Measurements from ENCODE around the gene BRICD5.

BRICD5 gene

GRCh38 chr16:2237102-2237482 lies 26.4 kb upstream of the BRICD5 start:
- DNase-seq = no peak

DNA sequence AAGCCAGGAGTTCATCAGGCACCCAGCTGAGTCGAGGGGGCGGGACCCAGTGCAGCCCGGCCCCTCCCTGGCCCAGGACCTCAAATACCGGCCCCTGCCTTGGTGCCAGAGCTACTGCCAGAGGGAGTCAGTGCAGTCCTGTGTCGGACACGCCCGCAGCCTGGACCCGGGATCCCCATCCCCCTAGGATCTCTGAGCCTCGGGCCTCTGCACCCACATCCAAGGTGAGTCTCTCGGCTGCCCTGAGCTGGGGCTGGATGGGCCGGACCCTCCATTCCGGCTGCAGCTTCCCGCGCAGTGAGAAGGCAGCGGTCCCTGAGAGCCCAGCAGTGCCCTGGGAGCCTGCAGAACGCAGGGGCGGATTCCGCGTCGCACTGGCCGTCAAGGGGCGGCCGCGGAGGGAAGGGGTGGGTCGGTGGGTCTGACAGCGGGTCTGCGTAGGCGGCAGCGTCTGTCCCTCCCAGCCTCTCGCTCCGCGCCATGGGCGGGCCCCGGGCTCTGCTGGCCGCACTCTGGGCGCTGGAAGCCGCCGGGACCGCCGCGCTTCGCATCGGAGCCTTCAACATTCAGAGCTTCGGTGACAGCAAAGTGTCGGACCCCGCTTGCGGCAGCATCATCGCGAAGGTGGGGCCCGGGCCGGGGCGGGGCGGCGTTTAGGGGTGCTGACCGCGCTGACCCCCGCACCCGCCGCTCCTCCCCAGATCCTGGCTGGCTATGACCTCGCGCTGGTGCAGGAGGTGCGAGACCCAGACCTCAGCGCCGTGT lies 25.9 kb upstream of the BRICD5 start, which contains the start of gene DNASE1L2:
DNASE1L2 (plus strand) TSS at position 108 of the 765 bp plus-strand sequence; CDS start at position 481, 373 bp downstream.
- no peak for DNase-seq

DNA sequence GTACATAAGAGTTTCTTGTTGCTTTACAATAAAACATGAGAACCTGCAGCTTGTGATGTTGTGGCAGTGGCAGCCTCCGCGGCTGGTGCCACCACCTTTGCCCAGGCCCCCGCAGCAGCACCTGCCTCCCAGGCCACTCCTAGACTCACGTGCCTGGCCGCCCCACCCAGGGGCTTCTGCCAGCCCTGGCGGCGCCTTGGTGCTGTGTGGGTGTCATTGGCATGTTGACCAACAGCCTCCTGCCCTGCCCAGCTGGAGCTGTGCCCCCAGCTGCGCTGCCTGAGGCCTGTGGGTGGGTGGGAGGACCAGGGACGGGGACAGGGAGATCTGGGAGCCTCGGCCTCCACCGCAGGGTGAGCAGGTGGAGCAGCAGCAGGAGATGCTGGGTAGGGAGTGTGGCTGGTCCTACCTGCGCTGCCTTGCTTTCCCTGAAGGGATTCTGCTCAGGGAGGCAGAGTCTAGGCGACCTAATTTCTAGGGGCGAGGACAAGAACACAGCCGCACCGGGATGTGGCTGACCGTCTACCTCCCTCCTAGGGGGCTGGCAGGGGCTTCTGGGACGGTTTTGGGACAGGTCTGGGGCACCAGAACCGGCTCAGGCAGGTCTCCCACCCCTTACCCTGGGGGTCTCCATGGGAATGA lies 25.2 kb upstream of the BRICD5 start:
- no peak for DNase-seq

DNA sequence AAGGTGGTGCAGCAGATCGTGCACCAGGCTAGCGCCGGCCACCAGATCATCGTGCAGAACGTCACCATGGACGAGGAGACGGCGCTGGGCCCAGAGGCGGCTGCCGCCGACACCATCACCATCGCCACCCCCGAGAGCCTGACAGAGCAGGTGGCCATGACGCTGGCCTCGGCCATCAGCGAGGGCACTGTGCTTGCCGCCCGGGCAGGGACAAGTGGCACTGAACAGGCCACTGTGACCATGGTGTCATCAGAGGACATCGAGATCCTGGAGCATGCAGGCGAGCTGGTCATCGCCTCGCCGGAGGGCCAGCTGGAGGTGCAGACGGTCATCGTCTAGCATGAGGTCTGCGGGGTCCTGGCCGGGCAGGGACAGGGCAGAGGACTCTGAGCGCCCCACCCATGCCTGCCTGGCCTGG lies 24.6 kb upstream of the BRICD5 start:
- DNase-seq = no peak

DNA sequence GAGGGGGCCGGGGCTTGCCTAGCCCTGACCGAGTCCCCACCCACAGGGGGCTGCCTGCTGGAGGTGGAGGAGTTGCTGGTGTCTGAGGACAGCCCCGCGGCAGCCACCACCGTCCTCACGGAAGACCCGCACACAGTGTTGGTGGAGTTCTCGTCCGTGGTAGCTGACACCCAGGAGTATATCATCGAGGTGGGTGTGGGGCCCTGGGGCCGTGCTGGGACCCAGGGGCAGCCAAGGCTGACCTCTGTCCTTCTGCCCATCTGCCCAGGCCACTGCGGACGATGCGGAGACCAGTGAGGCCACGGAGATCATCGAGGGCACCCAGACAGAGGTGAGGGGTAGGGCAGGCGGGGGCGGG lies 24.1 kb upstream of the BRICD5 start:
- DNase-seq = no peak

GRCh38 chr16:2233872-2234812 lies 23.5 kb upstream of the BRICD5 start:
- no peak for DNase-seq

DNA sequence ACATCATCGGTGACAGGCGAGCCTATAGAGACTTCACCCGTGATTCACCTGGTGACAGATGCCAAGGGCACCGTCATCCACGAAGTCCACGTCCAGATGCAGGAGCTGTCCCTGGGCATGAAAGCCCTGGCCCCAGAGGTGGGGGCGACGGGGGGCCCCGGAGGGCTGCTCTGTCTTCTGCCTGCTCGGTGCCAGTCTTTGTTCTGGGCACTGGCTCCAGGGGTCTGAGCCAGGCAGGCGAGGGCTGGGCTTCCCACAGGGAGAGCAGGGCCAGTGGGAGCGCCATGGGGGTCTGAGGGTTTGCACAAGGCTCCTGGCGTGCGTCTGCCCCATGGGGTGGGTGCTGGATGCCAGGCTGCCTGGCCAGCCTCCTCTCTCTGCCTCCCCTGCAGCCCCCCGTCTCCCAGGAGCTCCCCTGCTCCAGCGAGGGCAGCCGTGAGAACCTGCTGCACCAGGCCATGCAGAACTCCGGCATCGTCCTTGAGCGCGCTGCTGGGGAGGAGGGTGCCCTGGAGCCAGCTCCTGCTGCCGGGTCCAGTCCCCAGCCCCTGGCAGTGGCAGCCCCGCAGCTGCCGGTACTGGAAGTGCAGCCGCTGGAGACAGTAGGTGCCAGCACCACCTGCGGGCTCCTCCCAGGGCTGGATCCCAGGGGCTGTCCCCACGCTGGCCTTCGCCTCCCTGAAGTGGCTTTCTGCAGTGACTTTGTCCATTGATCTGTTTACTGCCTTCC lies 22.5 kb upstream of the BRICD5 start:
- DNase-seq = no peak

DNA sequence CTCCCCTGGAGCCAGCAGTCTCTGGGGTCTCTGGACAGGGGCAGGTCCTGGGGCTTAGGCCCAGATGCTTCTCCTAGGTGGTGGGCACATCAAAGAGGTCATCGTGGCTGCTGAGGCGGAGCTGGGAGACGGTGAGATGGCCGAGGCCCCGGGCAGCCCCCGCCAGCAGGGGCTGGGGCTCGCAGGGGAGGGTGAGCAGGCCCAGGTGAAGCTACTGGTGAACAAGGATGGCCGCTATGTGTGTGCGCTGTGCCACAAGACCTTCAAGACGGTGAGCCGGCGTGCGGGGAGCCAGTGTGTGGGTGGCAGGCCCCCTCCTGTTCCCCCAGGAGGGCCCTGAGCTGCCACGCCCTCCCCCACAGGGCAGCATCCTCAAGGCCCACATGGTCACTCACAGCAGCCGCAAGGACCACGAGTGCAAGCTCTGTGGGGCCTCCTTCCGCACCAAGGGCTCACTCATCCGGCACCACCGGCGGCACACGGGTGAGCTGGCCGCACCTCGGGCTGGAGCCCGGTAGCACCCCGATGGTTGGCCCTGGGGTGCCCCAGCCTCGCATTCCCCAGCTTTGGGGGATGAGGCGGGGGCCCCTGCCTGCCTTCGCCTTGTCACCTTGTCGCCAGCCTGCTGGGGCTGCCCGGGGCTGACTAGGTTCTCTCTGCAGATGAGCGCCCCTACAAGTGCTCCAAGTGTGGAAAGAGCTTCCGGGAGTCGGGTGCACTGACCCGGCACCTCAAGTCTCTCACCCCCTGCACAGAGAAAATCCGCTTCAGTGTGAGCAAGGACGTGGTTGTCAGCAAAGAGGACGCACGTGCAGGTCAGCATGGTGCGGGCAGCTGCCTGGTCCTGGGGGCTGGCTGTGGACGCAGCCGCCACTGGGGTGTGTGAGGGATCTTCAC lies 21.7 kb upstream of the BRICD5 start:
- no peak for DNase-seq

GRCh38 chr16:2231016-2231931 lies 20.6 kb upstream of the BRICD5 start:
- no peak for DNase-seq

DNA sequence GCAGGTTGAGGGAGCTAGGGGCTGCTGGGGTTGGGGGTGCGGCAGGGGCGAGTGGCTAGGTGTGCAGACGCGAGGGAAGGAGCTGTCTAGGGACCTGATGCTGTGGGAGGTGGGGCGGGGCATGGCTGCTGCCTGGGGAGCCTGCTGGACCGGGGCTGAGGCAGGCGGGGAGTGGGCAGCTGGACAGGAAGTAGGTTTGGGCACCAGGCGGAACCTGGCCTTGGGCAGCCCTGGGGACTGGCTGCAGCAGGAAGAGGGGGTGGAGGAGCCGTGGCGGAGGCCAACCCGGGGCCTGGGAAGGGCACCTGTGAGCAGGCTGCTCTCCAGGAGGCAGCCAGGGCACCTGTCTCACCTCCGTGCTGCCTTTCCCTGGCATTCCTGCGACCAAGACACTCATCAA lies 19.7 kb upstream of the BRICD5 start:
- no peak for DNase-seq

DNA sequence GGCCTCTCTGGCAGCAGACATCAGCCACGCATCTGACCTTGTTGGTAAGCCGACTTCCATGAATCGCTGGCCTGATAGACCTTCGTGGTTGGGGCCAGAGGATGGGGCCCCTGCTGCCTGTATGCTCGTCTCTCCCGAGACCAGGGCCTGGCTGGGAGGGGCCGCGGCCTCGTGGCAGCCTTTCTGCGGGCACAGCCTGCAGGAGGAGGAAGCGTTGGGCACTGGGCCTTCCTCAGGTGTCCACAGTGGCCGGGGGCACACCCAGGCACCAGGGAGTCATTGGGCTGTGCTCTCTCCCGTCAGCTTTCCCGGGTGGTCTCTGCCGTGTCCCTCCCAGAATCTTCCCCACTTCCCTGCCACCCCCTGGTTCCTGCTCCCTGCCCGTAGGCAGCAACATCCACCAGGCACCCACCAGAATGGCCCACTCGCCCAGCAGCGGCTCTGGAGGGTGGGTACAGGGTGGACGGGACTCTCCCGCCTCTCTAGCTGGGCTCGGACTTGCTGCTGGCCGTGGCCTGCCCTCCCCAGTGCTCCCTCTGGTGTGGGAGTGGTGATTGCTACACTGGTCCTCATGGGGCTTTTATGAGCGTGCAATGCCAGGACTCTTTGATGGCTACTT lies 19.1 kb upstream of the BRICD5 start:
- DNase-seq = no peak

- DNase-seq = no peak
These were observed 18.4 kb upstream of the BRICD5 start for GRCh38 chr16:2229091-2229490.

DNA sequence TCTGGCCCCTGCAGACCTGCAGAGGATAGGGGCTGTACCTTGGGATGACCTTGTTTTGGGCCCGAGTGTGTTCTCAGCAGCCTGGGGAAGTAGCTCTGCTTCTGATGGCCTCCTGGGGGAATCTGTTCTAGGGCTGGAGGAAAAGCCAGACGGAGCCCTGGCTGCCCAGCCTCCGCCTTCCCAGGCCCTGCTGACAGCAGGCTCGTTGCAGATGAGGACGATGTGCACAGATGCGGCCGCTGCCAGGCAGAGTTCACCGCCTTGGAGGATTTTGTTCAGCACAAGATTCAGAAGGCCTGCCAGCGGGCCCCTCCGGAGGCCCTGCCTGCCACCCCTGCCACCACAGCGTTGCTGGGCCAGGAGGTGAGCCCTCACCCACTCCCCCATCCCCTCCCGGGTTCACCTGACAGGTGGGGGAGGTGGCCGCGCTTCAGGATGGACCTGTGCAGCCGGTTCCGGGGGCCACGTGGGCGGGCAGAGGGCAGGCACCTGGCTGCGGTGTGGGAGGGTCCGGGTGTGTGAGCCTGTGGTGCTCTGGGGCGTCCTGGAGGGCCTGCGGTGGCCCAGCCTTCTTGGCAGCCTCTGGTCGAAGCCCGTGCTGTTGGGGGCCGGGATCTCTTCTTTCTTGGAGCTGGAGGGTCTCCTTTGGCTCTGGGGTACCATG lies 17.6 kb upstream of the BRICD5 start:
- DNase-seq = no peak

- DNase-seq = no peak
These were observed 16.3 kb upstream of the BRICD5 start for GRCh38 chr16:2226918-2227317.

DNA sequence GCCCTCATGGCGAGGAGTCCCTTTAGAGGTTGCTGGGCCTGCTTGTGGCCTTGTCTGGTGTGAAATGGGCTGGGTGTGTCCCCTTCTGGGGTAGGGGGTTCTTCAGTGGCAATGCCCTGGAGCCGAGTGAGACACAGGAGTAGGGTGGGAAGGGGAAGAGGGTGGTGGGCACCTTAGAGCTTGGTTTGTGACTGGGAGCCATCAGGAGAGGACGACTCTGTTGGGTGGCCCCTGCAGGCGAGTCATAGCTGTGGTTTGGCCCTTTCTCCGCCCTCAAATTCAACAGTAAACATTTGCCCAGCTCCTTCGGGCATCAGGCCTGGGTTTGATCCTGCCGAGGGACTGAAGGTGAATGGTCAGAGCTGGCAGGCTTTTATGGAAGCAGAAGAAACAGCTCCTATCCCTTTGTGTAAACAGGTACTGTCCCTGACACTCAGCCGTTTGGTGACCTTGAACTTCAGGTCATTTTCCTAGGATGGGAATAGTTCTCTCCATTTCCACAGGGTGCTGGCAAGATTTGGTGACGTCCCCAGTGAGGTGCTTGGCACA lies 15.7 kb upstream of the BRICD5 start:
- no peak for DNase-seq

DNA sequence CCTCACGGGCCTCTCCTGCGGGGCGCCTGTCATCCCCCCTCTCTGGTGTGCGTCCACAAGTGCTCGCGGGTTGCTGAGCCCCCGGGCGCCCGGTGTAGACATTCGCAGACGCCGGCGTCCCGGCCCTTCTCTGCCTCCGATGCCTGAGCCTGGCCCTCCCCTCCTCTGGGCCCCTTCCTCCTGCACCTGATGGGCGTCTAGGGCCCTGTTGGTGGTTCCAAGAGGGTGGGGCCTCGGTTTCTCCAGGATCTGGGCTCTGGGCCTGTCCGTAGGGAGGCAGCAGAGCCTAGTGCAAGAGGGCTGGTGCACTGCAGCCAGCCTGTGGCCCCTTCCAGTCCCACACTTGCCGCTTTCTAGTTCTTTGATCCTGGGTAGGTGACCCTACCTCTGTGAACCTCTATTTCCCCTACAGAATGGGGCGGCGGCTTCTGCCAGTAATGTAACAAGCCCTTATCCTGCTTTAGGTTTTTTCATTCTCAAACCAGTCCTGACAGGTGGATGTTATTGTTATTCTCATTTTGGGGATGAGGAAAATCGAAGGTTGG lies 13.4 kb upstream of the BRICD5 start:
- DNase-seq = peak; percentile 20

GRCh38 chr16:2223221-2223941 lies 12.7 kb upstream of the BRICD5 start, which contains the start of gene E4F1:
Gene E4F1 (plus strand): TSS chr16:2223591. CDS start chr16:2223614, 23 bp downstream.
- DNase-seq = peak; percentile 100

- no peak for DNase-seq
These were observed 5.7 kb upstream of the BRICD5 start for GRCh38 chr16:2216330-2216729.

All from CD4-positive, alpha-beta T cell treated with Interleukin-21 for 1 hour (primary cell).